ENCODE results near the gene DGCR8.

The DGCR8 gene

DNA sequence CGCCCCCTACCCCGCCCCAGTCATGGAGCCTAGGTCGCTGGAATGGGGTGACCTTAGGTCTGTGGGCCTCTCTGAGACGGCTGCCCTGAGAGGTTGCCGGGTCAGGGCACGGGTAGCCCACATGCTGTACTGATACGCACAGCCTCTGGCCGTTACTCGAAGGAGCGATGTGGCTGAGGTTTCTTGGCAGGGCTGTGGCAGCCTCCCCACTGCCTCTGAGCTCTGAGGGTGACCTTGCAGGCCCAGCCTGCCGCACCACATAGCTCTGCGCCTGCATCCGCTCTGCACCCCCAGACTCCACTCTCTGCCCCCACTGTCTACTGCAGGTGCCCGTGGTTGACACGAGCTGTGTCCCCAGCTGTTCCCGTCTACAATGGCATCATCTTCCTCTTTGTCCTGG, 58.8 kb downstream of the DGCR8 start:
- TF ChIP-seq, protein P1, sequence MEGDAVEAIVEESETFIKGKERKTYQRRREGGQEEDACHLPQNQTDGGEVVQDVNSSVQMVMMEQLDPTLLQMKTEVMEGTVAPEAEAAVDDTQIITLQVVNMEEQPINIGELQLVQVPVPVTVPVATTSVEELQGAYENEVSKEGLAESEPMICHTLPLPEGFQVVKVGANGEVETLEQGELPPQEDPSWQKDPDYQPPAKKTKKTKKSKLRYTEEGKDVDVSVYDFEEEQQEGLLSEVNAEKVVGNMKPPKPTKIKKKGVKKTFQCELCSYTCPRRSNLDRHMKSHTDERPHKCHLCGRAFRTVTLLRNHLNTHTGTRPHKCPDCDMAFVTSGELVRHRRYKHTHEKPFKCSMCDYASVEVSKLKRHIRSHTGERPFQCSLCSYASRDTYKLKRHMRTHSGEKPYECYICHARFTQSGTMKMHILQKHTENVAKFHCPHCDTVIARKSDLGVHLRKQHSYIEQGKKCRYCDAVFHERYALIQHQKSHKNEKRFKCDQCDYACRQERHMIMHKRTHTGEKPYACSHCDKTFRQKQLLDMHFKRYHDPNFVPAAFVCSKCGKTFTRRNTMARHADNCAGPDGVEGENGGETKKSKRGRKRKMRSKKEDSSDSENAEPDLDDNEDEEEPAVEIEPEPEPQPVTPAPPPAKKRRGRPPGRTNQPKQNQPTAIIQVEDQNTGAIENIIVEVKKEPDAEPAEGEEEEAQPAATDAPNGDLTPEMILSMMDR (IDR thresholded peaks at IDR 0.05) = no peak
- TF ChIP-seq ZFX (IDR thresholded peaks at IDR 0.05; ENCODE audit: borderline replicate concordance) = no peak
- H3K27ac ChIP-seq = no peak overlapping the region

DNA sequence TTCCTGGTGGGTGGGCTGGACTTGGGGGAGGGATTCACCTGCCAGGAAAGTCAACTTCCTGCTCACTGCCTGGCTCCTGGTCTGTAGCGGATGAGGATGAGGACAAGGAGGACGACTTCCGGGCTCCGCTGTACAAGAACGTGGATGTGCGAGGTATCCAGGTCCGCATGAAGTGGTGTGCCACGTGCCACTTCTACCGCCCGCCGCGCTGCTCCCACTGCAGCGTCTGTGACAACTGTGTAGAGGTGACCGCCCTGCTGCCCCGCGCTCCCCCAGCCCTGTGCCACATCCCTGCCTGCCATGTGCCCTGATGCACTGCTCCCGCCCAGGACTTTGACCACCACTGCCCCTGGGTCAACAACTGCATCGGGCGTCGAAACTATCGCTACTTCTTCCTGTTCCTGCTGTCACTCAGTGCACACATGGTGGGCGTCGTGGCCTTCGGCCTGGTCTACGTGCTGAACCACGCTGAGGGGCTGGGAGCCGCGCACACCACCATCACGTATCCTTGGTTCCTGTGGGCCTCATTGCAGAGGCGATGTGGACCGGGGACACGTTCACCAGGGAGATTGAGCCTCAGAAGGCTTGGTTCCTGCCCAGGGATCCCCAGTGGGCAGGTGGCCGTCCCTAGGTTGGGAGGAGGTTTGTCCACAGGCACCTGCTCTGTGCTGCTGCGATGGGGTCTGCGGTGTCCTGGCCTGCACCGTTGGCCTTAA, 59.5 kb downstream of the DGCR8 start:
- H3K27ac ChIP-seq = no peak overlapping the region
- TF ChIP-seq, protein P1 (IDR thresholded peaks at IDR 0.05) = no peak
- TF ChIP-seq ZFX (IDR thresholded peaks at IDR 0.05; ENCODE audit: borderline replicate concordance) = no peak

DNA sequence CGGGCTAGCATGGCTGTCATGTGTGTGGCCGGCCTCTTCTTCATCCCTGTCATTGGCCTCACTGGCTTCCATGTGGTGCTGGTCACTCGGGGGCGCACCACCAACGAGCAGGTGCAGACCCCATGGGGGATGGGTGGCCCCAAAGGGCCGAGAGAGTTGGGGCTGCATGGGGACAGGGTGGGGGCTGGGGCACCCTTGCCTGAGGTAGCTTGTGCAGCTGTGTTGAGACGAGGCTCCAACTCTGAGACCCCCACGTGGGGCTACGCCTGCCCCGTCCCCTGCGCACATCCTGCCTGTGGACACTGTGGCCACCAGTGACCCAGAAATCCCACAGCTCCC, 60.0 kb downstream of the DGCR8 start:
- TF ChIP-seq ZFX (IDR thresholded peaks at IDR 0.05; ENCODE audit: borderline replicate concordance) = no peak
- TF ChIP-seq, protein P1 (IDR thresholded peaks at IDR 0.05) = no peak
- no peak overlapping the region for H3K27ac ChIP-seq

DNA sequence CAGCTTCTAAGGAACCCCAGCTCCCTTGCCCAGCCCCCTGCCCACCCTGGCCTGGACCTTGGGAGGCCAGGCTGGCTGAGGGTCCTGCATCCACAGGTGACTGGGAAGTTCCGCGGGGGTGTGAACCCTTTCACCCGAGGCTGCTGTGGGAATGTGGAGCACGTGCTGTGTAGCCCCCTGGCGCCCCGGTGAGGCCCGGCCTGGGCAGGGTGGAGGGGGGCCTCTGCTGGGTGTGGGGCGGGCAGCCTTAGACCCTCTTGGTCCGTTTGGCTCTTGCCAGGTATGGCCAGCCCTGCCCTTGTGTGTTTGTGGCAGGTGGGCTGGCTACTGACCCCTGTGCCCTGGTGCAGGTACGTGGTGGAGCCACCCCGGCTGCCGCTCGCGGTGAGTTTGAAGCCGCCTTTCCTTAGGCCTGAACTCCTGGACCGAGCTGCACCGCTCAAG, 60.5 kb downstream of the DGCR8 start:
- TF ChIP-seq, protein P1 (IDR thresholded peaks at IDR 0.05) = no peak
- TF ChIP-seq ZFX (IDR thresholded peaks at IDR 0.05; ENCODE audit: borderline replicate concordance) = no peak
- no peak overlapping the region for H3K27ac ChIP-seq

DNA sequence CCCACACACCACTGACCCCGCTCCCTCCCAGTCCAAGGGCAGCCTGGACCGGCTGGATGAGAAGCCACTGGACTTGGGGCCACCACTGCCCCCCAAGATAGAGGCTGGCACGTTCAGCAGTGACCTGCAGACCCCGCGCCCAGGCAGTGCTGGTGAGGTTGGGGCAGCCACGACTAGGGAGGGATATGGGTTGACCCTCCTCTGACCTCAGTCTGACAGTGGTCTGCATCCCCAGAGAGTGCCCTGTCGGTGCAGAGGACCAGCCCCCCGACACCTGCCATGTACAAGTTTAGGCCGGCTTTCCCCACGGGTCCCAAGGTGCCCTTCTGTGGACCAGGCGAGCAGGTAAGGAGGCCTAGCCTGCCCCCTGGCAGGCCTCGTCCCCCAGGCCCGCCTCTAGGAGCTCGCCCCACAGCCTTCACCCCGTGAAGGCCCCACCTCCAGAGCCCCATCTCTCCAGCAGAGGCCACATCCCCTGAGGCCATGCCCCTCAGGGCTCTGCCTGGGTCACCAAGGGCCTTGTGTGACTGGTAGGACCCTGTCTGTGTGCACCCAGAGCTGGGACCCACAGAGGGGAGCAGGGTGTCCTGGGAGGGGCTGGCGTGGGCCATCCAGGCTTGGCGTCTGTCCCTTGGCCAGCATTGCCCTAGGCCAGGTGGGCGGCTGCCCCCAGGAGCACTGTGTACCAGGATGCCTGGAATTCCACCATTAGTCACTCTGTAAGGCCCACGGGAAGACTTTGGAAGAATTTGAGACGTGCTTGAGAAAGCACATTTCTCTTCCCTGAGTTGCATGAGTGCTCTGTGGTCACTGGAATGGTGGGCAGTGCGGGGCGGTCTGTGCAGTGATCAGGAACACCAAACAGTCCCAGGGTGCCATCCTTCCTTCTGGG, 61.4 kb downstream of the DGCR8 start:
- H3K27ac ChIP-seq = no peak overlapping the region
- TF ChIP-seq ZFX (IDR thresholded peaks at IDR 0.05; ENCODE audit: borderline replicate concordance) = no peak
- TF ChIP-seq, protein P1 (IDR thresholded peaks at IDR 0.05) = no peak

DNA sequence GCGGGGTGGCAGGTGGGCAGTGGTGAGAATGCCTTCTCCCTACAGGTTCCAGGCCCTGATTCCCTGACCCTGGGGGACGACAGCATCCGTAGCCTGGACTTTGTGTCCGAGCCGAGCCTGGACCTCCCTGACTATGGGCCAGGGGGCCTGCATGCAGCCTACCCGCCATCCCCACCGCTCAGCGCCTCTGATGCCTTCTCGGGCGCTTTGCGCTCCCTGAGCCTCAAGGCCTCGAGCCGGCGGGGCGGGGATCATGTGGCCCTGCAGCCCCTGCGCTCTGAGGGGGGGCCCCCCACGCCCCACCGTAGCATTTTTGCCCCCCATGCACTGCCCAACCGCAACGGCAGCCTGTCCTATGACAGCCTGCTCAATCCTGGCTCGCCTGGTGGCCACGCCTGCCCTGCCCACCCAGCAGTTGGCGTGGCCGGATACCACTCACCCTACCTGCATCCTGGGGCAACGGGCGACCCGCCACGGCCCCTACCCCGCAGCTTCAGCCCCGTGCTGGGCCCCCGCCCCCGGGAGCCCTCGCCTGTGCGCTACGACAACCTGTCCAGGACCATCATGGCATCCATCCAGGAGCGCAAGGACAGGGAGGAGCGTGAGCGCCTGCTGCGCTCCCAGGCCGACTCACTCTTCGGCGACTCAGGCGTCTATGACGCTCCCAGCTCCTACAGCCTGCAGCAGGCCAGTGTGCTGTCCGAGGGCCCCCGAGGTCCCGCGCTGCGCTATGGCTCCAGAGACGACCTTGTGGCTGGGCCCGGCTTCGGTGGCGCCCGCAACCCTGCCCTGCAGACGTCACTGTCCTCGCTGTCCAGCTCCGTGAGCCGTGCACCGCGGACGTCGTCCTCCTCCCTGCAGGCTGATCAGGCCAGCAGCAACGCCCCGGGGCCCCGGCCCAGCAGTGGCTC, 62.9 kb downstream of the DGCR8 start:
- H3K27ac ChIP-seq = no peak overlapping the region
- no peak for TF ChIP-seq ZFX (IDR thresholded peaks at IDR 0.05; ENCODE audit: borderline replicate concordance)
- TF ChIP-seq, protein P1 (IDR thresholded peaks at IDR 0.05) = no peak
